BJ (cell line): ENCODE results near the gene DYTN. TPM values are rescaled to one million over a fixed set of nuclear protein-coding genes. Genes with fewer than 3 reads are reported as not detected.

Source experiments
- CTCF ChIA-PET: fragments of 350-600 bp; formaldehyde crosslinking; extraction: SDS; loops from one replicate; lab custom pipeline; 2021; ENCODE audit warnings: antibody characterized with exemption, inconsistent platforms; lab: Yijun Ruan, JAX
- POLR2A ChIA-PET: fragments of 300-600 bp; sonication (Branson Sonifier 250); formaldehyde crosslinking; extraction: SDS; loops from one replicate; lab custom pipeline; 2021; ENCODE audit warnings: antibody characterized with exemption; lab: Charles Lee
- DNase-seq: peaks from one replicate; pipeline ENCODE4 v3.0.0-alpha.2; 2011; ENCODE audit warnings: low read depth
- H3K27me3 ChIP-seq: 2 replicates; pipeline ENCODE4 v1.6.0; 2011; ENCODE audit warnings: low read length; ENCODE audit not compliant: control insufficient read depth, insufficient read depth
- H3K36me3 ChIP-seq: 2 replicates; pipeline ENCODE4 v1.5.1; 2011; ENCODE audit warnings: low read length; ENCODE audit not compliant: control insufficient read depth, insufficient read depth
- H3K4me3 ChIP-seq: 2 replicates; pipeline ENCODE4 v1.5.1; 2011; ENCODE audit warnings: low read depth, mild to moderate bottlenecking, control low read depth, low read length
- CTCF ChIP-seq: IDR thresholded peaks from 2 replicates; pipeline ENCODE4 v1.5.1; 2011; ENCODE audit warnings: low read depth, mild to moderate bottlenecking, control low read depth, inconsistent platforms, low read length, moderate library complexity; ENCODE audit not compliant: insufficient read depth
- polyA plus RNA-seq: library from polyadenylated mRNA; depleted of rRNA; stranded (reverse); fragments of >200 nt; gene quantifications from 2 replicates; pipeline ENCODE4 v1.2.3, GENCODE V29; 2011

DYTN gene
- polyA plus RNA-seq, 1 experiment: not detected

- POLR2A ChIA-PET: no interaction called here
- TF ChIP-seq CTCF: no peak
- H3K27me3 ChIP-seq: no peaks in the 10 kb centered on the region
- DNase-seq: no peak
- H3K36me3 ChIP-seq: no peaks in the 10 kb centered on the region
- no peak overlapping the region for H3K4me3 ChIP-seq
- CTCF ChIA-PET: no interaction called here
These were observed 102.6 kb downstream of the DYTN start for GRCh38 chr2:206615417-206616089.

GRCh38 chr2:206614811-206615210 lies 103.4 kb downstream of the DYTN start:
- H3K36me3 ChIP-seq: no peaks in the 10 kb centered on the region
- no peak for TF ChIP-seq CTCF
- H3K4me3 ChIP-seq: no peak overlapping the region
- CTCF ChIA-PET: no interaction called here
- no peaks in the 10 kb centered on the region for H3K27me3 ChIP-seq
- POLR2A ChIA-PET: no interaction called here
- no peak for DNase-seq

- TF ChIP-seq CTCF: no peak
- POLR2A ChIA-PET: no interaction called here
These were observed 106.5 kb downstream of the DYTN start for GRCh38 chr2:206611736-206612135.

GRCh38 chr2:206611191-206611590 lies 107.0 kb downstream of the DYTN start:
- Histone ChIP-seq H3K36me3 (no peaks in the 10 kb centered on the region), H3K4me3 (no peak overlapping the region), H3K27me3 (no peaks in the 10 kb centered on the region)
- ChIA-PET POLR2A (no interaction called here), CTCF (no interaction called here)
- no peak for TF ChIP-seq CTCF
- DNase-seq: no peak

More at GRCh38 chr2:206611736-206612135, 106.5 kb downstream of the DYTN start:
- no peaks in the 10 kb centered on the region for H3K36me3 ChIP-seq
- no peak overlapping the region for H3K4me3 ChIP-seq
- no peak for DNase-seq
- no peaks in the 10 kb centered on the region for H3K27me3 ChIP-seq
- CTCF ChIA-PET: no interaction called here

GRCh38 chr2:206610451-206610850 lies 107.7 kb downstream of the DYTN start:
- CTCF ChIA-PET: no interaction called here

More at GRCh38 chr2:206610451-206610850, 107.7 kb downstream of the DYTN start:
- DNase-seq: no peak
- Histone ChIP-seq H3K27me3 (no peaks in the 10 kb centered on the region), H3K4me3 (no peak overlapping the region), H3K36me3 (no peaks in the 10 kb centered on the region)
- TF ChIP-seq CTCF: no peak
- POLR2A ChIA-PET: no interaction called here
